SK-N-DZ (cell line): Measurements from ENCODE around the gene ATRIP.

Experiments used
- DNase-seq: peaks from one replicate; pipeline ENCODE4 v3.0.0-alpha.2; 2015; ENCODE audit warnings: low spot score

Gene ATRIP

GRCh38 chr3:48502121-48502520 is 55.6 kb downstream of the ATRIP start:
- DNase-seq: no peak

- DNase-seq: no peak
Observed at GRCh38 chr3:48502728-48503168, 56.2 kb downstream of the ATRIP start.

- DNase-seq: no peak
Observed at GRCh38 chr3:48503401-48504050, 57.0 kb downstream of the ATRIP start.

- peak; percentile 24 for DNase-seq
Observed at GRCh38 chr3:48504051-48504946, 57.8 kb downstream of the ATRIP start, which contains the start of gene SHISA5. Gene SHISA5, minus strand, starts transcription at chr3:48504174. Its CDS starts 80 bp downstream, at chr3:48504094.

- no peak for DNase-seq
Observed at GRCh38 chr3:48505146-48505545, 58.6 kb downstream of the ATRIP start.

- no peak for DNase-seq
Observed at GRCh38 chr3:48505968-48506504, 59.5 kb downstream of the ATRIP start.

GRCh38 chr3:48507256-48508061 is 60.9 kb downstream of the ATRIP start:
- peak; percentile 80 for DNase-seq

- DNase-seq: no peak
Observed at GRCh38 chr3:48511551-48511950, 65.0 kb downstream of the ATRIP start.

GRCh38 chr3:48514431-48515227 is 68.1 kb downstream of the ATRIP start:
- DNase-seq: no peak
